ENCODE measurements around the gene CENPF.
"Not testable (repeated sequence)": the region's sequence is repeated elsewhere in the genome, so short reads cannot be mapped to it uniquely, and the experiment has no call there.

CENPF gene

DNA sequence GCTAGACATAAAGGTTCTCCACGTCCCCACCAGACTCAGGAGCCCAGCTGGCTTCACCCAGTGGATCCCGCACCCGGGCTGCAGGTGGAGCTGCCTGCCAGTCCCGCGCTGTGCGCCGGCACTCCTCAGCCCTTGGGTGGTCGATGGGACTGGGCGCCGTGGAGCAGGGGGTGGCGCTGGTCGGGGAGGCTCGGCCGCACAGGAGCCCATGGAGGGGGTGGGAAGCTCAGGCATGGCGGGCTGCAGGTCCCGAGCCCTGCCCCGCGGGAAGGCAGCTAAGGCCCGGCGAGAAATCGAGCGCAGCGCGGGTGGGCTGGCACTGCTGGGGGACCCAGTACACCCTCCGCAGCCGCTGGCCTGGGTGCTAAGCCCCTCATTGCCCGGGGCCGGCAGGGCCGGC, 70.0 kb downstream of the CENPF start:
- H3K18ac ChIP-seq (ENCODE audit: low read length); H3K9ac ChIP-seq (ENCODE audit: low read depth, low read length, poor library complexity); H2BK15ac ChIP-seq (ENCODE audit: low read length); H2BK12ac ChIP-seq (ENCODE audit: low read length); H2BK5ac ChIP-seq (ENCODE audit: low read length); H2AFZ ChIP-seq (ENCODE audit: low read length); H3K4me2 ChIP-seq (ENCODE audit: insufficient read depth, low read length, poor library complexity, severe bottlenecking); H3K27me3 ChIP-seq (ENCODE audit: control insufficient read depth in 3 of 3, insufficient read depth in 3 of 3, low read depth in 1 of 3, low read length in 3 of 3); H2BK120ac ChIP-seq (ENCODE audit: low read depth, low read length); H3K27ac ChIP-seq (replicated peaks; ENCODE audit: low read length); DNase-seq (ENCODE audit: low spot score); H3K14ac ChIP-seq (ENCODE audit: low read length); H3K4ac ChIP-seq (ENCODE audit: low read length); H3K4me1 ChIP-seq (ENCODE audit: control insufficient read depth in 2 of 2, insufficient read depth in 1 of 2, low read depth in 1 of 2, low read length in 2 of 2); H3K9me3 ChIP-seq (replicated peaks in 1 of 2; ENCODE audit: control insufficient read depth in 2 of 2, insufficient read depth in 1 of 2, low read depth in 1 of 2, low read length in 2 of 2); H4K91ac ChIP-seq (ENCODE audit: low read depth, low read length, poor library complexity); H4K8ac ChIP-seq (ENCODE audit: low read depth, low read length); H2AK5ac ChIP-seq (ENCODE audit: low read depth, low read length); H3K79me1 ChIP-seq (ENCODE audit: low read depth, low read length); H3K23ac ChIP-seq (ENCODE audit: low read depth, low read length, poor library complexity); H3K4me3 ChIP-seq (ENCODE audit: low read length in 2 of 2): not testable (repeated sequence)
- peaks cover 10 to 18% of the 10 kb centered on the region in 2 donors for H3K36me3 ChIP-seq (replicated peaks in 1 of 2; ENCODE audit: control insufficient read depth in 2 of 2, insufficient read depth in 2 of 2, low read length in 2 of 2)
- WGBS, 2 donors (ENCODE audit: extremely low coverage in 2 of 2, insufficient read length in 2 of 2, insufficient replicate concordance in 1 of 2) = no CpG with 5 or more reads among the region's 29 CpGs

DNA sequence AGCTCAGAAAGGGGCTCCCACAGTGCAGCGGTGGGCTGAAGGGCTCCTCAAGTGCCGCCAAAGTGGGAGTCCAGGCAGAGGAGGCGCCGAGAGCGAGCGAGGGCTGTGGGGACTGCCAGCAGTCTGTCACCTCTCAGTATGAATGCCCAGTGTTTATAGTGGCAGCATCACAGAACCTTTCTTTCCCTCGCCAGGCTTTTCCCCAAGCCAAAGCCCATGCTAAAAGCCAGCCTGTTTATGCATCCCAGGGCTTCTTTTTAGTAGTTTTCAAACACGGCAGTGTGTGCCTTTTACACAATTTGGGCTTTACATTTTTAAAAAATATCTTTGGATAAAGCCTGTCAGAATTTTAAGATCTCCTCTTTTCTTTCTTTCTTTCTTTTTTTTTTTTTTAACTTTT, 70.6 kb downstream of the CENPF start:
- H3K14ac ChIP-seq (ENCODE audit: low read length) = no peak overlapping the region
- no peaks in the 10 kb centered on the region for H3K79me1 ChIP-seq (ENCODE audit: low read depth, low read length)
- H4K91ac ChIP-seq (ENCODE audit: low read depth, low read length, poor library complexity) = no peak overlapping the region
- no peak overlapping the region for H3K4me3 ChIP-seq (ENCODE audit: low read length in 2 of 2)
- H2BK15ac ChIP-seq (ENCODE audit: low read length) = no peak overlapping the region
- H3K27ac ChIP-seq (replicated peaks; ENCODE audit: low read length) = no peak overlapping the region
- H2BK120ac ChIP-seq (ENCODE audit: low read depth, low read length) = no peak overlapping the region
- H3K4me1 ChIP-seq (ENCODE audit: control insufficient read depth in 2 of 2, insufficient read depth in 1 of 2, low read depth in 1 of 2, low read length in 2 of 2) = no peaks in the 10 kb centered on the region
- WGBS, 2 donors (ENCODE audit: extremely low coverage in 2 of 2, insufficient read length in 2 of 2, insufficient replicate concordance in 1 of 2) = no CpG with 5 or more reads among the region's 8 CpGs
- no peak overlapping the region for H4K8ac ChIP-seq (ENCODE audit: low read depth, low read length)
- H2AFZ ChIP-seq (ENCODE audit: low read length) = no peak overlapping the region
- H3K27me3 ChIP-seq (ENCODE audit: control insufficient read depth in 3 of 3, insufficient read depth in 3 of 3, low read depth in 1 of 3, low read length in 3 of 3) = no peaks in the 10 kb centered on the region
- no peak overlapping the region for H2BK12ac ChIP-seq (ENCODE audit: low read length)
- peaks cover 5% of the 10 kb centered on the region in 2 donors for H3K9me3 ChIP-seq (replicated peaks in 1 of 2; ENCODE audit: control insufficient read depth in 2 of 2, insufficient read depth in 1 of 2, low read depth in 1 of 2, low read length in 2 of 2)
- H3K4me2 ChIP-seq (ENCODE audit: insufficient read depth, low read length, poor library complexity, severe bottlenecking) = no peak overlapping the region
- no peak for DNase-seq (ENCODE audit: low spot score)
- H3K4ac ChIP-seq (ENCODE audit: low read length) = no peak overlapping the region
- no peak overlapping the region for H2BK5ac ChIP-seq (ENCODE audit: low read length)
- H3K23ac ChIP-seq (ENCODE audit: low read depth, low read length, poor library complexity) = no peak overlapping the region
- H3K18ac ChIP-seq (ENCODE audit: low read length) = no peak overlapping the region
- no peak overlapping the region for H2AK5ac ChIP-seq (ENCODE audit: low read depth, low read length)
- peaks cover 10 to 13% of the 10 kb centered on the region in 2 donors for H3K36me3 ChIP-seq (replicated peaks in 1 of 2; ENCODE audit: control insufficient read depth in 2 of 2, insufficient read depth in 2 of 2, low read length in 2 of 2)
- H3K9ac ChIP-seq (ENCODE audit: low read depth, low read length, poor library complexity) = no peak overlapping the region

DNA sequence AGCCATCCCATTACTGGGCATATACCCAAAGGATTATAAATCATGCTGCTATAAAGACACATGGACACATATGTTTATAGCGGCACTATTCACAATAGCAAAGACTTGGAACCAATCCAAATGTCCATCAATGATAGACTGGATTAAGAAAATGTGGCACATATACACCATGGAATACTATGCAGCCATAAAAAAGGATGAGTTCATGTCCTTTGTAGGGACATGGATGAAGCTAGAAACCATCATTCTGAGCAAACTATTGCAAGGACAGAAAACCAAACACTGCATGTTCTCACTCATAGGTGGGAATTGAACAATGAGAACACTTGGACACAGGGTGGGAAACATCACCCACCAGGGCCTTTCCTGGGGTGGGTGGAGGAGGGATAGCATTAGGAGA, 72.5 kb downstream of the CENPF start:
- not testable (repeated sequence) for H2BK5ac ChIP-seq (ENCODE audit: low read length); H2BK120ac ChIP-seq (ENCODE audit: low read depth, low read length); H3K27ac ChIP-seq (replicated peaks; ENCODE audit: low read length); H3K4me3 ChIP-seq (ENCODE audit: low read length in 2 of 2); H4K91ac ChIP-seq (ENCODE audit: low read depth, low read length, poor library complexity); H3K9ac ChIP-seq (ENCODE audit: low read depth, low read length, poor library complexity); H4K8ac ChIP-seq (ENCODE audit: low read depth, low read length); H3K4me2 ChIP-seq (ENCODE audit: insufficient read depth, low read length, poor library complexity, severe bottlenecking); H3K27me3 ChIP-seq (ENCODE audit: control insufficient read depth in 3 of 3, insufficient read depth in 3 of 3, low read depth in 1 of 3, low read length in 3 of 3); DNase-seq (ENCODE audit: low spot score); H3K23ac ChIP-seq (ENCODE audit: low read depth, low read length, poor library complexity); H2AFZ ChIP-seq (ENCODE audit: low read length); H3K36me3 ChIP-seq (replicated peaks in 1 of 2; ENCODE audit: control insufficient read depth in 2 of 2, insufficient read depth in 2 of 2, low read length in 2 of 2); H2BK12ac ChIP-seq (ENCODE audit: low read length); H3K9me3 ChIP-seq (replicated peaks in 1 of 2; ENCODE audit: control insufficient read depth in 2 of 2, insufficient read depth in 1 of 2, low read depth in 1 of 2, low read length in 2 of 2); H3K79me1 ChIP-seq (ENCODE audit: low read depth, low read length); H2AK5ac ChIP-seq (ENCODE audit: low read depth, low read length); H3K4ac ChIP-seq (ENCODE audit: low read length); H2BK15ac ChIP-seq (ENCODE audit: low read length); H3K4me1 ChIP-seq (ENCODE audit: control insufficient read depth in 2 of 2, insufficient read depth in 1 of 2, low read depth in 1 of 2, low read length in 2 of 2); H3K18ac ChIP-seq (ENCODE audit: low read length); H3K14ac ChIP-seq (ENCODE audit: low read length)
- no CpG with 5 or more reads among the region's 1 CpG for WGBS, 2 donors (ENCODE audit: extremely low coverage in 2 of 2, insufficient read length in 2 of 2, insufficient replicate concordance in 1 of 2)

DNA sequence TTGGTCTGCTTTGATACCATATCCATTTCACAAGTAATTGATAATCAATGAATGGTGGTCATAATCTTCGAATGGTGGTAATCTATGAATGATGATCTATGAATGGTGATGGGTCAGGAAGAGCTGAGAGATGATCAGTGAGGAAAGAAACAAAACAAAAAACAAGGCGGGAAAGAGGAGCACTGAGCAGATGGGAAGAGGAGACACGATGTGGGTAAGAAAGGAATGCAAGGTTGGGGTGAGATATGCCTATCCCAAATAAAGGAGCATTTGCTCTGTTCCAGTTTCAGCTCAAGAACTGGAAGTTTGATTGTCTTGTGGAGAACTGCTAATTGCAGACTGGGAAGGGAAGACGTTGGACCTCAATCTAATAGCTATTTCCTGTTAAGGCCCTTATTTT, 73.8 kb downstream of the CENPF start:
- Histone ChIP-seq H3K79me1 (ENCODE audit: low read depth, low read length) (no peaks in the 10 kb centered on the region), H2BK12ac (ENCODE audit: low read length) (no peak overlapping the region), H2BK120ac (ENCODE audit: low read depth, low read length) (no peak overlapping the region), H3K9me3 (replicated peaks in 1 of 2; ENCODE audit: control insufficient read depth in 2 of 2, insufficient read depth in 1 of 2, low read depth in 1 of 2, low read length in 2 of 2) (peaks cover 1 to 5% of the 10 kb centered on the region in 2 donors), H3K4me2 (ENCODE audit: insufficient read depth, low read length, poor library complexity, severe bottlenecking) (no peak overlapping the region), H4K91ac (ENCODE audit: low read depth, low read length, poor library complexity) (no peak overlapping the region), H2BK5ac (ENCODE audit: low read length) (no peak overlapping the region), H3K9ac (ENCODE audit: low read depth, low read length, poor library complexity) (no peak overlapping the region), H3K4me1 (ENCODE audit: control insufficient read depth in 2 of 2, insufficient read depth in 1 of 2, low read depth in 1 of 2, low read length in 2 of 2) (no peaks in the 10 kb centered on the region), H2AFZ (ENCODE audit: low read length) (no peak overlapping the region), H3K14ac (ENCODE audit: low read length) (no peak overlapping the region), H3K18ac (ENCODE audit: low read length) (no peak overlapping the region), H3K23ac (ENCODE audit: low read depth, low read length, poor library complexity) (no peak overlapping the region), H3K27me3 (ENCODE audit: control insufficient read depth in 3 of 3, insufficient read depth in 3 of 3, low read depth in 1 of 3, low read length in 3 of 3) (no peaks in the 10 kb centered on the region), H3K36me3 (replicated peaks in 1 of 2; ENCODE audit: control insufficient read depth in 2 of 2, insufficient read depth in 2 of 2, low read length in 2 of 2) (peaks cover 0 to 2% of the 10 kb centered on the region in 2 donors), H2AK5ac (ENCODE audit: low read depth, low read length) (no peak overlapping the region), H2BK15ac (ENCODE audit: low read length) (no peak overlapping the region), H3K4ac (ENCODE audit: low read length) (no peak overlapping the region), H3K4me3 (ENCODE audit: low read length in 2 of 2) (no peak overlapping the region), H3K27ac (replicated peaks; ENCODE audit: low read length) (no peak overlapping the region), H4K8ac (ENCODE audit: low read depth, low read length) (no peak overlapping the region)
- DNase-seq (ENCODE audit: low spot score) = no peak
- whole genome bisulfite sequencing, 2 donors (ENCODE audit: extremely low coverage in 2 of 2, insufficient read length in 2 of 2, insufficient replicate concordance in 1 of 2) = no CpG with 5 or more reads among the region's 4 CpGs

Measured in neuronal stem cell (in vitro differentiated cells).